HepG2 (cell line): ENCODE data around the gene TUBG2.

Source experiments
- ESRRA ChIP-seq: sonication (generic); formaldehyde crosslinking; IDR thresholded peaks from 2 replicates; pipeline ENCODE4 v1.5.1; 2020; ENCODE audit warnings: mild to moderate bottlenecking, low read depth, missing genetic modification reagents
- RFXANK ChIP-seq: IDR thresholded peaks from 2 replicates; pipeline ENCODE4 v1.6.1; 2016
- SMARCE1 ChIP-seq: fragments of 450-650 bp; IDR thresholded peaks from 2 replicates; pipeline ENCODE4 v1.6.1; 2017; ENCODE audit warnings: borderline replicate concordance
- ZNF124 ChIP-seq: sonication (generic); formaldehyde crosslinking; IDR thresholded peaks from 2 replicates; pipeline ENCODE4 v1.4.0; 2020; ENCODE audit warnings: missing genetic modification reagents
- ZNF687 ChIP-seq: sonication (generic); formaldehyde crosslinking; IDR thresholded peaks from 2 replicates; pipeline ENCODE4 v1.5.1; 2020; ENCODE audit warnings: mild to moderate bottlenecking, missing genetic modification reagents, moderate library complexity
- TF ChIP-seq, protein P1 (sequence below): sonication (generic); formaldehyde crosslinking; IDR thresholded peaks from 2 replicates; pipeline ENCODE4 v1.5.0; 2020; ENCODE audit warnings: mild to moderate bottlenecking, missing genetic modification reagents, moderate library complexity

GRCh38 chr17:42679492-42680330 lies 20.6 kb downstream of the TUBG2 start:
- TF ChIP-seq SMARCE1 = no peak
- TF ChIP-seq ZNF124 (CRISPR knock-in tag) = no peak
- TF ChIP-seq ZNF687 = peak; percentile 43; the same call in 1 of the 2 replicates
- TF ChIP-seq RFXANK (CRISPR knock-in tag) = no peak
- no peak for TF ChIP-seq ESRRA (CRISPR knock-in tag)
- TF ChIP-seq, protein P1, sequence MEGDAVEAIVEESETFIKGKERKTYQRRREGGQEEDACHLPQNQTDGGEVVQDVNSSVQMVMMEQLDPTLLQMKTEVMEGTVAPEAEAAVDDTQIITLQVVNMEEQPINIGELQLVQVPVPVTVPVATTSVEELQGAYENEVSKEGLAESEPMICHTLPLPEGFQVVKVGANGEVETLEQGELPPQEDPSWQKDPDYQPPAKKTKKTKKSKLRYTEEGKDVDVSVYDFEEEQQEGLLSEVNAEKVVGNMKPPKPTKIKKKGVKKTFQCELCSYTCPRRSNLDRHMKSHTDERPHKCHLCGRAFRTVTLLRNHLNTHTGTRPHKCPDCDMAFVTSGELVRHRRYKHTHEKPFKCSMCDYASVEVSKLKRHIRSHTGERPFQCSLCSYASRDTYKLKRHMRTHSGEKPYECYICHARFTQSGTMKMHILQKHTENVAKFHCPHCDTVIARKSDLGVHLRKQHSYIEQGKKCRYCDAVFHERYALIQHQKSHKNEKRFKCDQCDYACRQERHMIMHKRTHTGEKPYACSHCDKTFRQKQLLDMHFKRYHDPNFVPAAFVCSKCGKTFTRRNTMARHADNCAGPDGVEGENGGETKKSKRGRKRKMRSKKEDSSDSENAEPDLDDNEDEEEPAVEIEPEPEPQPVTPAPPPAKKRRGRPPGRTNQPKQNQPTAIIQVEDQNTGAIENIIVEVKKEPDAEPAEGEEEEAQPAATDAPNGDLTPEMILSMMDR (CRISPR knock-in tag) = no peak
